GM19035 (cell line): ENCODE data around the gene PPME1.

ENCODE experiments used
- ATAC-seq: cut with Tn5 transposase; IDR thresholded peaks from one replicate; pipeline ENCODE4 v1.9.1; 2021; ENCODE audit not compliant: unreplicated experiment

Gene PPME1

GRCh38 chr11:74278103-74278502, 107.0 kb downstream of the PPME1 start:
- no peak for ATAC-seq

- no peak for ATAC-seq
Observed at GRCh38 chr11:74278721-74279161, 107.7 kb downstream of the PPME1 start.

GRCh38 chr11:74279256-74279655, 108.2 kb downstream of the PPME1 start:
- ATAC-seq = no peak

- ATAC-seq = no peak
Observed at GRCh38 chr11:74280494-74280893, 109.4 kb downstream of the PPME1 start.

- ATAC-seq = no peak
Observed at GRCh38 chr11:74282421-74282820, 111.3 kb downstream of the PPME1 start.

GRCh38 chr11:74282914-74283371, 111.9 kb downstream of the PPME1 start:
- no peak for ATAC-seq

GRCh38 chr11:74283580-74284180, 112.6 kb downstream of the PPME1 start:
- ATAC-seq = no peak

- no peak for ATAC-seq
Observed at GRCh38 chr11:74284466-74284865, 113.4 kb downstream of the PPME1 start.

GRCh38 chr11:74288161-74288560, 117.1 kb downstream of the PPME1 start:
- ATAC-seq = no peak

- ATAC-seq = no peak
Observed at GRCh38 chr11:74288911-74289310, 117.8 kb downstream of the PPME1 start.

- ATAC-seq = no peak
Observed at GRCh38 chr11:74297484-74297883, 126.4 kb downstream of the PPME1 start.

GRCh38 chr11:74299015-74299414, 127.9 kb downstream of the PPME1 start:
- no peak for ATAC-seq
